ENCODE measurements around the gene ADAM10. TPM values are rescaled to one million over a fixed set of nuclear protein-coding genes. Genes with fewer than 3 reads are reported as not detected.
"Not testable (repeated sequence)": the region's sequence is repeated elsewhere in the genome, so short reads cannot be mapped to it uniquely, and the experiment has no call there.

Gene ADAM10
- total and polyA plus RNA-seq, 7 donors = 7.9 to 37.9 (median 33.1) TPM

- ATAC-seq (no peak), DNase-seq (no peak)
- WGBS, 3 donors = 68 to 76% (median 72%) methylated on average over 4 of the region's 4 CpGs
- Histone ChIP-seq H3K27ac (no peak overlapping the region), H3K4me1 (peaks cover 34% of the 10 kb centered on the region), H3K36me3 (ENCODE audit: insufficient read depth in 1 of 2, low read depth in 1 of 2) (no peaks in the 10 kb centered on the region), H3K27me3 (ENCODE audit: insufficient read depth in 3 of 3, low read length in 2 of 3) (no peaks in the 10 kb centered on the region), H3K9me3 (no peaks in the 10 kb centered on the region), H3K4me3 (peak overlapping the region; percentile 97)
- intact Hi-C loops (cut with DNase I) = loop anchor here in 1 of 2 donors (5.0 kb wide), 1 partner anchor 546 kb away; no protein-coding TSS in a partner anchor
- no peak for TF ChIP-seq CTCF (IDR thresholded peaks at IDR 0.05)
Observed at GRCh38 chr15:58773024-58773423, 23.5 kb upstream of the ADAM10 start.

- H3K4me1 ChIP-seq = peaks cover 34% of the 10 kb centered on the region
- H3K9me3 ChIP-seq = no peaks in the 10 kb centered on the region
- H3K27ac ChIP-seq = peak overlapping the region; percentile 98
- H3K27me3 ChIP-seq (ENCODE audit: insufficient read depth in 3 of 3, low read length in 2 of 3) = no peaks in the 10 kb centered on the region
- peak; percentile 62 to 78 for DNase-seq
- no peak for TF ChIP-seq CTCF (IDR thresholded peaks at IDR 0.05)
- no peaks in the 10 kb centered on the region for H3K36me3 ChIP-seq (ENCODE audit: insufficient read depth in 1 of 2, low read depth in 1 of 2)
- 0 to 1% (median 0%) methylated on average over 36 to 40 of the region's 40 CpGs for WGBS, 3 donors
- intact Hi-C loops (cut with DNase I) = loop anchor here in 1 of 2 donors (5.0 kb wide), 1 partner anchor 544 kb away; no protein-coding TSS in a partner anchor
- peak overlapping the region; percentile 97 for H3K4me3 ChIP-seq
- peak; percentile 36 to 63 (median 52) for ATAC-seq
Observed at GRCh38 chr15:58771621-58772250, 22.2 kb upstream of the ADAM10 start.

- DNase-seq = peak; percentile 98 to 99
- Histone ChIP-seq H3K4me3 (peak within 1 kb of the TSS; percentile 97), H3K9me3 (no peaks in the 10 kb centered on the region), H3K36me3 (ENCODE audit: insufficient read depth in 1 of 2, low read depth in 1 of 2) (no peaks in the 10 kb centered on the region), H3K27ac (peak within 1 kb of the TSS; percentile 98), H3K4me1 (peaks cover 34% of the 10 kb centered on the region), H3K27me3 (ENCODE audit: insufficient read depth in 3 of 3, low read length in 2 of 3) (no peaks in the 10 kb centered on the region)
- ATAC-seq = peak; percentile 97 to 99 (median 98)
- intact Hi-C loops (cut with DNase I) = loop anchor here in 1 of 2 donors (5.0 kb wide), 1 partner anchor 544 kb away; no protein-coding TSS in a partner anchor
- WGBS, 3 donors = 0 to 1% (median 0%) methylated on average over 63 to 75 of the region's 75 CpGs
- peak; percentile 18 for TF ChIP-seq CTCF (IDR thresholded peaks at IDR 0.05)
Observed at GRCh38 chr15:58770857-58771620, 21.5 kb upstream of the ADAM10 start, which contains the start of gene MINDY2. Gene MINDY2 (plus strand): TSS chr15:58771302. CDS start chr15:58771396, 94 bp downstream.

GRCh38 chr15:58770519-58770856 is 21.0 kb upstream of the ADAM10 start:
- TF ChIP-seq CTCF (IDR thresholded peaks at IDR 0.05) = peak; percentile 24
- H3K9me3 ChIP-seq = no peaks in the 10 kb centered on the region
- peak overlapping the region; percentile 97 for H3K4me3 ChIP-seq
- peak overlapping the region; percentile 98 for H3K27ac ChIP-seq
- intact Hi-C loops (cut with DNase I) = loop anchor here in 1 of 2 donors (5.0 kb wide), 1 partner anchor 543 kb away; no protein-coding TSS in a partner anchor
- no peaks in the 10 kb centered on the region for H3K27me3 ChIP-seq (ENCODE audit: insufficient read depth in 3 of 3, low read length in 2 of 3)
- peak; percentile 11 to 45 (median 24) for ATAC-seq
- no peak for DNase-seq
- WGBS, 3 donors = 1 to 2% (median 1%) methylated on average over 9 of the region's 9 CpGs
- no peaks in the 10 kb centered on the region for H3K36me3 ChIP-seq (ENCODE audit: insufficient read depth in 1 of 2, low read depth in 1 of 2)
- H3K4me1 ChIP-seq = peaks cover 34% of the 10 kb centered on the region

- WGBS, 3 donors = 91 to 94% (median 93%) methylated on average over 7 of the region's 7 CpGs
- not testable (repeated sequence) for H3K27ac ChIP-seq, ATAC-seq
Observed at GRCh38 chr15:58768601-58769004, 19.1 kb upstream of the ADAM10 start.

More at GRCh38 chr15:58768601-58769004, 19.1 kb upstream of the ADAM10 start:
- H3K4me3 ChIP-seq; H3K9me3 ChIP-seq; DNase-seq; H3K36me3 ChIP-seq (ENCODE audit: insufficient read depth in 1 of 2, low read depth in 1 of 2); H3K27me3 ChIP-seq (ENCODE audit: insufficient read depth in 3 of 3, low read length in 2 of 3): not testable (repeated sequence)
- intact Hi-C loops (cut with DNase I) = loop anchor here in 1 of 2 donors (10.0 kb wide), 1 partner anchor 544 kb away; no protein-coding TSS in a partner anchor
- peaks cover 17% of the 10 kb centered on the region for H3K4me1 ChIP-seq
